Measurements from ENCODE around the gene TUBA3E. TPM values are rescaled to one million over a fixed set of nuclear protein-coding genes. Genes with fewer than 3 reads are reported as not detected.
"Not testable (repeated sequence)": the region's sequence is repeated elsewhere in the genome, so short reads cannot be mapped to it uniquely, and the experiment has no call there.

Gene TUBA3E
- total RNA-seq, 1 donor from 2014 or later = 60.2 TPM

DNA sequence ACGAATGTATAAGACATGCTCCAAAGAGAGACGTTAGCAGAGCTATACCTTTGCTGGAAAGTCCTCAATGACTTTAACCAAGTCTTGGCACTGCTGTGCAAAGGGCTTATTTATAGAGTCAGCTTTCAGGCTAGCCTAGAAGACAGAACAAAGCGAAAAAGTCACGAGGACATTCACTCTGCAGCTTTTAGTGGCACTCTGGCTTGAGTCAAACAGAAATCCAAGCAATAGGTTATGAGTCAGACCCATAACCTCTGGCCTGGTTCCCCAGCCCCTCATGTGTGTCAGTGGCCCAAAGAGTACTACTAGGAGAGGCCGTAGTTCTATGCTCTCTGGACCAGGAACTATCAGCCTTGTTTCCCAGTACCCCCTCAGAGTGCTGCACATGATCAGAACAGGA, 23.4 kb downstream of the TUBA3E start:
- intact Hi-C loops (cut with micrococcal nuclease); DNase-seq: not testable (repeated sequence)
- peak; percentile 94 for ATAC-seq

DNA sequence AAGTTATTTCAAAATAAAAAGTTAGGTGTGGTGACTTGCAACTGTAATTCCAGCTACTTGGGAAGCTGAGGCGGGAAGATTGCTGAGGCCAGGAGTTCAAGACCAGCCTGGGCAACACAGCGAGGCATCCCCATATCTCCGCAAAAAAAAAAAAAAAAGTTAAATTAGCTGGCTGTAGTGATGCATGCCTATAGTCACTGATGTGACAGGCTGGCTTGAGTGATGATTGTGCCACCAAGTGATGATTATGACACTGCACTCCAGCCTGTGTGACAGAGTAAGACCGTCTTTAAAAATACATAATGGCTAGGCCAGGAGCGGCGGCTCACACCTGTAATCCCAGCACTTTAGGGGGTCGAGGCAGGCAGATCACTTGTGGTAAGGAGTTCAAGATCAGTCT, 28.3 kb downstream of the TUBA3E start:
- ATAC-seq = no peak
- intact Hi-C loops (cut with micrococcal nuclease) = no loop called here
- DNase-seq = no peak

DNA sequence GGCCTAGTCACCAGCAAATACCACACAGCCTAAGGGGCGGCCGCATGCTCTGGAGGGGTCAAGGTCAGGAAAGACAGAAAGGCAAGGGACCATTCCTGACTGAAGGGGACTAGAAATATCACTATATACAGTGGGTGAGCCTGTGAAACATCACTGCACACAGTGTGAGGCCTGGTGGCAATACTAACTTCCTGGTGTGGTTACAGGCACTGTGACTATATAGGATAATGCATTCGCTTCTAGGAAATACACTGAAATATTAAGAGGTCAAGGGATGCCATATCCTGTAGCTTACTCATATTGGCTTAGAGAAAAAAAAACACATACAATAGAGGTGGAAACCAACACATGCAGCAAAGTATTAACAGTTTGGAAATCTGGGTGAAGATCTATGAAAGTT, 29.1 kb downstream of the TUBA3E start:
- intact Hi-C loops (cut with micrococcal nuclease); DNase-seq; ATAC-seq: not testable (repeated sequence)

DNA sequence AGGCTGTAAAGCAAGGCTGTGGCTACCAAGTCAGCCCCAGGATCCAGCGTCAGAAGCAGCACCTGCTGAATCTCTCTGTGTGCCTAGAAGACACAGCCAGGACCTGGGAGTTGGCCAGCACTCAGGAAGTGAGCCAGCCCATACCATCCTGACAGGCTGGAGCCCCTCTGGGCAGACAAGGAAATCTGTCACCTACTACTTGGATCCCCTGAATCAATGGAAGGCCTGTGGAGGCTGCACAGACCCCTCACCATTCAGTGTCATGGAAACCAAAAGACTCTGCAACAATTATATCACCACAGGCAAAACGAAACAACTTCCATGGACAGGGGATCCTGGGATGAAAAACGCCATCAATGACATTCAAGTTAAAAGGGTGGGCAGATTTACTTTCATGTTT, 31.6 kb downstream of the TUBA3E start:
- DNase-seq, ATAC-seq: not testable (repeated sequence)

GRCh38 chr2:130165293-130166016, 32.8 kb downstream of the TUBA3E start:
- no peak for ATAC-seq
- intact Hi-C loops (cut with micrococcal nuclease) = no loop called here
- DNase-seq = no peak

More for the DNA sequence above, 31.6 kb downstream of the TUBA3E start:
- intact Hi-C loops (cut with micrococcal nuclease) = not testable (repeated sequence)

GRCh38 chr2:130162968-130163367, 35.3 kb downstream of the TUBA3E start:
- intact Hi-C loops (cut with micrococcal nuclease) = no loop called here
- DNase-seq = peak; percentile 20
- no peak for ATAC-seq

DNA sequence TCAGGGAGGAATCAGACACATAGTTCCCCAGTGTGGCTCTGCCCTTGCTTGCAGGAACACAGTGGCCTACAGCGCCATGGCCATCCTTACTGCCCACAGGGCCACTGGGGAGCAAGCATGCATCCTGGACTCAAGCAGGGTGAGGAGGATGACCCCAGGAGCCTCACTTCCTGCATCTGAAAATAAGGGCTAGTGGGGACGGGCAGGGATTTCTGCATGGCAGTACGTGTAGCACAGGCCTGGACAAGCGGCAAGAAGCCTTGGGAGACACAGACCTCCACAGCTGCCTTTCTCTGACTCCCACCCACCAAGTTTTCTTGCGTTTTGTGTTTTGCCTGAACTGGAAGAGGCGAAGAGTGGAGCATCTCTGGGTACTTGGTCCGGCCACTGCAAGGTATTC, 35.8 kb downstream of the TUBA3E start:
- ATAC-seq; intact Hi-C loops (cut with micrococcal nuclease): not testable (repeated sequence)
- peak; percentile 6 for DNase-seq

GRCh38 chr2:130160838-130161705, 37.2 kb downstream of the TUBA3E start:
- intact Hi-C loops (cut with micrococcal nuclease) = not testable (repeated sequence)
- peak; percentile 84 for ATAC-seq
- DNase-seq = peak; percentile 79

GRCh38 chr2:130160131-130160530, 38.1 kb downstream of the TUBA3E start:
- intact Hi-C loops (cut with micrococcal nuclease) = no loop called here
- DNase-seq (peak; percentile 14), ATAC-seq (no peak)

DNA sequence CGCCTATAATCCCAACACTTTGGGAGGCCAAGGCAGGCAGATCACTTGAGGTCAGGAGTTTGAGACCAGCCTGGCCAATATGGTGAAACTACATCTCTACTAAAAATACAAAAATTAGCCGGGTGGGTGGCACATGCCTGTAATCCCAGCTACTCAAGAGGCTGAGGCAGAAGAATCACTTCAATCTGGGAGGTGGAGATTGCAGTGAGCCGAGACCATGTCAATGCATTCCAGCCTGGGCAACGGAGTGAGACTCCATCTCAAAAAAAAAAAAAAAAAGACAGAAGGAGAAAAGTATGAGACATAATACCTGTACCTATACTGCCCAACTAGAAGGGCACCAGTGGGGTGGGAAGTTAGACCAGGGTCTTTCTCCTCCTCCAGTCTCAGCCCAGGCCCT, 38.9 kb downstream of the TUBA3E start:
- intact Hi-C loops (cut with micrococcal nuclease); ATAC-seq: not testable (repeated sequence)
- peak; percentile 7 for DNase-seq

DNA sequence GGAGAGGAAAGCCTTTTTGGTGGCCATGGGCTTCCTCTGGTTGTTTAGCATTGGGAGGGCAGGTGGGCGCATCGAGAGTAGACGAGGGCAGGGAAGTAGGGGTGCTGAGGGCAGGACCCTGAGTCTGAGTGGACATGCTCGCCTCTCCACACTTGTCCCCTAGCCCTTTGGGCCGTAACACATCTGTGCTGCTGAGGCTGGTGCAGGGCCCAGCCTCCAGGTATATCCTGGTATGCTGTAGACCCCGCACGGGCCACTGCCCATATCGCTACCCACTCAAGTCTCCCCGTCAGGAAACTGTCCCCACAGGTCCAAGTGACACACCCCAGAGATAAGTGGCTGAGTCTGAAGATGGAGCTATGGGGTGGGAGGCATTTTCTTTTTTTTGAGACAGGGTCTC, 39.6 kb downstream of the TUBA3E start:
- ATAC-seq (no peak), DNase-seq (peak; percentile 12)
- intact Hi-C loops (cut with micrococcal nuclease) = no loop called here

DNA sequence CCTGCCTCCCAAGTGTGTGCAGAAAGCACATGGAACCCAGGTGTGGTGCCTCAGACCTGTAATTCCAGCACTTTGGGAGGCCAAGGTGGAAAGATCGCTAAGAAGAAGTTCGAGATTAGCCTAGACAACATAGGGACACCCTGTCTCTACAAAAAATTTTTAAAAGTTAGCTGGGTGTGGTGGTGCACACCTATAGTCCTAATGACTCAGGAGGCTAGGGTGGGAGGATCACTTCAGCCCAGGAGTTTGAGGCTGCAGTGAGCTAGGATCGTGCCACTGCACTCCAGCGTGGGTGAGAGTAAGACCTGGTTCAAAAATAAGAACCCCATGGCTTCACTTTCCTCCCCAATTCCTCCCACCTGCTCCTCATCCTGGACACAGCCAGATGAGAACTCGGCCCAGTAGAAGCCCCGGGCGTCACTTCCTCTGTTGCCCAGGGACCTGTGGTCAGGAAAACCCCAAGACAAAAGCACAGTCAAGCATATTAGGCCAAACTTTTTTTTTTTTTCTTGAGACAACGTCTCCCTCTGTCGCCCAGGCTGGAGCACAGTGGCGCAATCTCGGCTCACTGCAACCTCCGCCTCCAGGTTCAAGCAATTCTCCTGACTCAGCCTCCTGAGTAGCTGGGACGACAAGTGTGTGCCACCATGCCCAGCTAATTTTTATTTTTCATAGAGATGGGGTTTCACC, 40.3 kb downstream of the TUBA3E start:
- intact Hi-C loops (cut with micrococcal nuclease); ATAC-seq: not testable (repeated sequence)
- DNase-seq = peak; percentile 20

DNA sequence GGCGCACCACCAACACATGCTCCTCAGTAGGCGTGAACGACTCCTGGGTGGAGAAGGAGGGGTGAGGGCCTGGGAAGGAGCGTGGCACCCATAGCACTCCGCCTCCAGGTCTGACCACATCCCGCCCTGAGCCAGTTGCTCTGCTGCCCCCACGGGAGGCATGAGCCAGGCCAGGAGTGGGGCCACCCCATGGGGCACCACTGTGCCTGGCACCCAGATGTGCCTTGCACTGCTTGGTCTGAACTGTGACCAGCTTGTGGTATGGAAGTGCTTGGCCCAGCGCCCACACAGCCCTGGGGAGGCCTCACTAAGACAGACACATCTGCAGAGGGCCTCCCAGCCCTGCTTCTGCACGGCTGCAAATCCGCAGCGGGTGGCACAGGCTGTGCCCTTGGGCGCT, 40.9 kb downstream of the TUBA3E start:
- peak; percentile 27 for DNase-seq
- ATAC-seq; intact Hi-C loops (cut with micrococcal nuclease): not testable (repeated sequence)

- DNase-seq = peak; percentile 22
- intact Hi-C loops (cut with micrococcal nuclease) = no loop called here
- ATAC-seq = no peak
Measured at GRCh38 chr2:130156624-130157004, 41.6 kb downstream of the TUBA3E start.

DNA sequence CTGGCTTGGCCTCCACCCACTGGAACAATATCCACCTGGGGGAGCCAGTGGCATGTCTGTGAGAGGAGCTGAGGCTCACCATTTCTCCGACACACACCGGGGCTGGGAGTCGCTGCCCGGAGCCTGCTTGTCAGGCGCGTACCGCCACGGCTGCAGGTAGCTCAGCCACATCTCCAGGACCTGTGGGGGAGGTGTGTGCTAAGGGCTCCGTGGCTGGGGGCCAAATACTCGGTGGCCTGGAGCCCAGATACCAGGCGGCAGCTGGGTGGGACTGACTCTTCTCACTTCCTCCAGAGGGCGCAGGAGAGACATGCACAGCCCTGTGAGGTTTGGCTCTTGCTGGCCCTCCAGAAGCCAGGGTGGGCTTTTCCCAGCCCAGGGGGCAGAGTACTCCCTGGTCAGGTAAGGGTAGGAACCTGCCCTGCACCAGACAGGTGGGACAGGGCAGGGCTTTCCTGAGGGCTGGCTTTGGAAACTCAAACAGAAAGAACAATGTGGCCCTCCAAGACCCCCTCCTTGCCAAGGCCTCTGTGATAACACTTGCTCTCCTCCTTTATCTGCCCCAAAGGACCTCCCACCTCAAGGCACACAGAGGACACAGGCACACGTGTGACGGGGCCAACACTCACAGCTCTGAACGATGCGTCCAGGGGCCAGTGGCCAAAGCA, 42.1 kb downstream of the TUBA3E start:
- peak; percentile 82 for ATAC-seq
- peak; percentile 86 for DNase-seq
- intact Hi-C loops (cut with micrococcal nuclease) = not testable (repeated sequence)

DNA sequence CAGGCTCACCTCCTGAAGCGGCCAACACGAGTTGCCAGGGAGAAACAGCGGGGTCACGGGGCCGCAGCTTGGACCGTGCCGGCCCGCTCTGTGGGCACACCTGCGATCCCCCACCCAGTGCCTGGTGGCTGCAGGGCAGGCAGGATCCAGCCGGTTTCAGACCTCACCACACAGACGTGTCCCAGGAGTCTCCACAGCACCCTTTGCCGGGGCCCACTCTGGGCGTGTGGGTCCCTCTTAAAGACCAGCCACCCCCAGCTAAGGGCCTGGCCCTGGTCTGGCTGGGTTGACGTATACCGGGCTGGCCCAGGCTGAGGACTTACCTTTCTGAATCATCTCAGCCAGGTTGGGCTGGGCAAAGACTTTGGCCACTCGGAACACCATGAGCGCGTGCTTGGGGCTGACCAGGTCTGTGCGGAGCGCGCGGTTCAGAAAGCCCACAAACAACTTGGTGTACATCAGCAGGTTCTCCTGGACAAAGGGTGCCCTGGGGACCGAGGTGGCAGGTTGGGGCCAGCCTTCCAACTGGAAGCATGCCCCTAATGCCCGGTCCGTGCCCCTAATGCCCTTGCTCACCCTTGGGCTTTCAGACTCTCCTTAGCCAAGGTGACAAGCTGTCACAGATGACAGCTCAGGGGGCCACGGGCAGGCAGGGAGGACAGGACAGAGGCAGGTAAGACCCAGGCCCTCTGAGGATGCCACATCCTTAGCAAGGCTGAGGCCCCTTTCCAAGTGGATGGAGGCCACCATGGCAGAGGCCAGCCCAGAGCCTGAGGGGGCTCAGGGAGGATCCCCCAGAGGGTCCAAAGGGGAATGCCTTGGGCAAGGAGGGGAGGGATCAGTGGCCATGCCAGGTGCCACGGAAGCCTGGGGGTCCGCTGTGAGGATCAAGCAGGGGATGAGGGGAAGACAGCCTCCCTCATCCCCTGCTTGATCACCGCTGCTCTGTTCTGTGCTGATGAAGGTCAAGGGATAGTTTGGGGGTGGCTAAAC, 43.2 kb downstream of the TUBA3E start:
- DNase-seq = peak; percentile 24
- intact Hi-C loops (cut with micrococcal nuclease) = no loop called here
- ATAC-seq = no peak

DNA sequence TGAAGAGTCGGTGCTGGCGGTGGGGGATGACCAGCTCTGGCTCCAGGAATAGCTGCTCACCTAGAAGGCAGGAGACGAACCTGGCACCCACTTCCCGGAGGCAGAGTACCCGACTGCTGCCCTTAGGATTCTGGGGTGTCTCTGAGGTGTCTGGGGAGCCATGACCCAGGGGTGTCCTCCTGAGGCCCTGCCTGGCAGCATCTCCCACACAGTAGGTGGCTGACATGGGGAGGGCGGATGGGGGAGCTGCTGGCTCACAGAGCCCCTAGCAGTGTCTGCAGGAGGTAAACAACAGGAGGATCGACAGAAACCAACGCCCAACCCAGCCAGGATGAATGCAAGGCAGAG, 43.8 kb downstream of the TUBA3E start:
- intact Hi-C loops (cut with micrococcal nuclease); ATAC-seq; DNase-seq: not testable (repeated sequence)
